CD4-positive, alpha-beta T cell treated with Interleukin-12 subunit alpha and Interleukin-12 subunit beta, for 1 hour (primary cell): ENCODE data around the gene ASB8.

Experiments
- DNase-seq: peaks from one replicate; pipeline ENCODE4 v3.0.0-alpha.2; 2020

ASB8 gene, protein sequence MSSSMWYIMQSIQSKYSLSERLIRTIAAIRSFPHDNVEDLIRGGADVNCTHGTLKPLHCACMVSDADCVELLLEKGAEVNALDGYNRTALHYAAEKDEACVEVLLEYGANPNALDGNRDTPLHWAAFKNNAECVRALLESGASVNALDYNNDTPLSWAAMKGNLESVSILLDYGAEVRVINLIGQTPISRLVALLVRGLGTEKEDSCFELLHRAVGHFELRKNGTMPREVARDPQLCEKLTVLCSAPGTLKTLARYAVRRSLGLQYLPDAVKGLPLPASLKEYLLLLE

DNA sequence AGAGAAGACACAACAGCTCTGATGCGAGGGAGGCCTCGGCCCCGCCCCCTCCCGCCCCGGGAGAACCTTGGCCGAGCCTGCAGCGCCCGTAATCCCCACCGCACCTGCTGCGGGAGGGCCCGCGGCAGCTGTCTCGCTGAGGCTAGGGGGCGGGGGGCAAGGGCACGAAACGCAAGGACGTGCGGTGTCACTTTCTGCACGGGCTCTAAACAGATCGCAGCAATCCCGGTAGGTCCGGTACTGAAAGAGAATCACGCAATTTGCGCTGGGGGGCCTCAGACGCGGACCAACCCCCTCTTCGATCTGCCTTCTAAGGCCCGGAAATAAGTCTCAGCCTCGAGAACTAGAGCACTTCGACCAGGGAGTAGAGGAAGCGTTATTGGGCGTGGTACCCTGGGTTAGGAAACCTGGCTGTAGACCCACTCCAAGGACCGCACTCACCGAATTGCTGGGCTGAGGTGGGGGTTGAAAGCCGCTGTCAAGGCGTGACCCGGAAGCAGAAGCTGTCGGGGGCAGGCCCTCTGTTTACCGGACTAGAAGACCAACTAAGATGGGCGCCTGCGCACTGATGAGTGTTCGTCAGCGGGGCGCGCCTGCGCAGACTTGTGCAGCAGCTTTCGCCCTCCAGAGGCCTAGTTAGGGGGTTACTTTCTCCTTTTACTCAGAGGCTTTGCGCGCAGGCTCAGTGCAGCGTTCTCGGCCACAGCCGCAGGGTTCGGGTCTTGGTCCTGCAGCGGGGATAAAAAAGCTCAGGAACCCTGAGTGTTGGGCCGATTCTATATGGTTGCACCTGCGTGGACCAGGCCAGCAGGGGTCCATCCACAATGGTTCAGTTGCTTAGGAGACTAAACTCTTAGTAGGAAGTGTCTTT, at the start of gene ASB8:
TSS of gene ASB8 (minus strand) at position 498 of the 871 bp plus-strand sequence. CDS start 4,019 bp downstream, outside the sequence.
- DNase-seq = peak; percentile 99

DNA sequence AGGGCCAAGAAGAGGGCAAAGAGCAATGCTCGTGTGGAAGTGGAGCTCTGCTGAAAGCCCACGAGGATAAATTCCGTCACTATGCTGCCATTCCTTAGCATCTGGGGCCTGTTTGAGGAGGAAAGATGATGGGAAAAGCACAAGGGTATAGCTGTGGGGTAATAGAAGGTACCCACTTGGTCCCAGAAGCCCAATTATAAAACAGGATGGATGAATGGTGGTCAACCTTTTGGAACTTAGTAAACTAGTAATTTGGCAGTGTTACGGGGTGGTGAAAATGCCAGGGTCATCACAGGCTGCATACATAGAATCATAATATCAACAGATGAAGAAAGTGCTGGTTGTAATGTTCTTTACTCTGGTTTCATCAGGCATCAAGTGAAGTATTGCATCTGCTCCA, 45.9 kb upstream of the ASB8 start, which contains the start of gene OR10AD1:
TSS of gene OR10AD1 (minus strand) at position 101 of the 400 bp plus-strand sequence. CDS start at position 101, 0 bp downstream.
- no peak for DNase-seq

DNA sequence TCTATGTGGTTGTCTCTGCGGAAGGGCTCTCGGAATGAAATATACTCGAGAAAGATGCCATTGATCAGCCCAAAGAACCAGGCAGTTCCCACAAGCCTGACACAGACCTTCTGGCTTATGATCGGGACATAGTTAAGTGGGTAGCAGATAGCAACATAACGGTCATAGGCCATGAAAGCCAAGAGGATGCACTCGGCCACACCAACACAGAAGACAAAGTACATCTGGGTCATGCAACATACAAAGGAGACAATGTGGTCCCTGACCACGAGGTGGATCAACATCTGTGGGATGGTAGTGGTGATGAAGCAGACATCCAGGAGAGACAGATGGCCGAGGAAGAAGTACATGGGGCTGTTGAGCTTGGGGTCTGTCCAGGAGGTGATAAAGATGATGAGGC, 45.5 kb upstream of the ASB8 start:
- no peak for DNase-seq

DNA sequence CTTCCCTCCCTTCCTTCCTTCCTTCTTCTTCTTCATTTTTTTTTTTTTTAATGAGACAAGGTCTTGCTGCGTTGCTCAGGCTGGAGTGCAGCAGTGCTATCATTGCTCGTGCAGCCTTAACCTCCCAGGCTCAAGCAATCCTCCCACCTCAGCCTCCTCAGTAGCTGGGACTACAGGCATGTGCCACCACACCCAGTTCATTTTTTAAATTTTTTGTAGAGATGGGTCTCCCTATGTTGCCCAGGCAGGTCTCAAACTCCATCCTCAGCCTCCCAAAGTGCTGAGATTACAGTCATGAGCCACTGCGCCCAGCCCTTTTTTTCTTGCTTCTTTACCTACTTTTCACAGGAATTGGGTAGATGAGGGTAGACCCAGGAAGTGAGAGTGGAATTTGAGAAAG, 44.2 kb upstream of the ASB8 start:
- no peak for DNase-seq

DNA sequence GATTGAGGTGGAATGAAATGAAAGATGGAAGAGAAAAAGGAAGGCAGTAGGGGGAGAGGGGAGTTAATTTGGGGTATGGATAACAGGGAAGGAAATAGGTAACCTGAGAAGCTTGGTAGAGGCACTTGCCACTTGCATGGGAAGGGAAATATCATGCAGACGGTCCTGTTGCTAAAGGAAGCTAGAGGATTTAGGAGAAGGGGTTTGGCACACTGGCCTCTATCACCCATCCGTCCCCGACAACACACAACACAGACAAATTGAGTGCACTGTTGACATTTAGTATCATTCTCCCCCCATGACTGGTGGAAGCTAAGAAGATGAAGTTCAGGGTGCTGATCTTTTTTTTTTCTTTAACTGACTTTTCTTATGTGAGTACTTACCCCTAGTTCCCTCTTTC, 43.8 kb upstream of the ASB8 start:
- DNase-seq = no peak

DNA sequence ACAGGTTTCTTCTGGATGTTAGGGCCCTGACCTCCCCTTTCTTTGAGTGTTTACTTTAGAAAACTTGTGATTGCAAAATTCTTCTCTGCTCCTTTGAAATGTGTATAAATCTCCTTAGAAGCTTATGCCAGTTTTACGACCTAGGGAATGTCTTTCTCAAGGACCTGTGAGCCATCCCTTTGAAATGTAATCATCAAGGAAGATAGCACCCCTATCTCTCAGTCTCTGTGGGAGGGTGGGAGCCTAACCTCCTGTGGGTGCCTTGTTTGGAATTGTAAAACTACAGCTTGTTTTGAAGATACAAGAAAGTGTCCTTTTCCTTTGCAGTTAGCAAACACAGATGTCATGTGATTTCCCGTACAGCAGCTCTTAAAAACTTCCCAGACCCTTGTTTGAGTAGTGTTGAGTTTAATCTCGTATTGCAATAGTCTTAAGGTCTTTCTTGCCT, 42.5 kb upstream of the ASB8 start:
- DNase-seq = no peak

DNA sequence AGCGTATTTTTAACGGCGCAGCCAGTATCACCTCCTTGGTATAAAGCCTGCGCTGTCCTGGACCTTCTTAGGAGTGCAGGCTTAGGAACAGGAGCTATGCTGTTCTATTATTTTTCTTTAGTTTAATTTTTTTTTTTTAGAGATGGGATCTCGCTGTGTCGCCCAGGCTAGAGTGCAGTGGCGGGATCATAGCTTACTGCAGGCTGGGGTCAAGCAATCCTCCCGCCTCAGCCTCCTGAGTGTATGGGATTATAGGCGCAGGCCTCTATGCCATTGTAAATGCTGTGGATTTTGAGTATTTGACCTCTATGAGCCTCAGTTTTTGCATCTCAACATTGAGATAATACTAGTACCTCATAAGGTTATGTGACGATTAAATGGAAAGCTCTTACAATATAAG, 41.7 kb upstream of the ASB8 start:
- DNase-seq = no peak

DNA sequence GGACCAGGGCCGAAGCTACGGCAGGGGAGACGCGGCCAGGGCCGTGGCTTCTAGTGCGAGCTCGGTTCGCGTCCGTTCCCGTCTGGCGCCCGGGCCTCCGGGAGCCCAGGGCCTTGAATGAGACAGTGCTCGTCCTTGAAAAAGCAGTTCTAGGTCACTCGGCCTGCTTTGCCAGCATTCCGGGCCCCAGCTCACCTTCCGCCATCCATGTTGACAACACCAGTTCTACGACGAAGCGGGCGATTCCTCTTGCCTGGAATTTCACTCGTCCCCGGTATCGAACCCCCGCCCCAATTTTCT, 41.3 kb upstream of the ASB8 start:
- no peak for DNase-seq

DNA sequence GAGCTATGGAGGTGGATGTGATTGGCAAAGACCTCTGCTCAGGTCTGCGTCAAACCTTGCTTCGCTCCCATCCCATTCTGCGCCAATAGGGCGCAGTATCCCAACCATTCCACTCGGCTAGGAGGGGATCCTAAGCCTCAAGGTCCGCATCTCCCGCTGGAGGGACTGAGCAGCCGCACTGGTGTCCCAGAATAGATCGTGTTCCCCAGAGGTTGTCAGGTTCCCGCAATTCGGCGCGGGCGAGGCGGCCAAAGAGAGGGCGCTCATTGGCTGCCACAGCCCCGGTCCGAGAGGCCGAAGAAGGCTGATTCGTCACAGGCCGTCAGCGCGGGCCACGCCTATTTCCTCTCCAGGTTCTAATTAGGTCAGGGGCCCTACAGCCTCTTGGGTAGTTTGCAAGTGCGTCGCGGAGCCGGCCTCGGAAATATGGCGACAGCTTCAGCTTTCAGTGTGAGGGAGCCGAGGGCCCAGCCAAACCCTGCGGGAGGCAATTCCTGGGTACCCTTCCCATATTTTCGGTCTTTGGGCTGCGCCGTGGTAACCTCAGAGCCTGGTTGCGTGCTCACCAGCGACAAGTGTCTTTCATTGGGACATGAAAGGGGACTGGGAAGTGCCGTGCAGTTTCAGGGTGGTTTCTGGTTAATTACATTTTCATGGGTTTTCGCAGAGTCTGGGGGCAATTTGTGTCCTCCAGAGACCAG, 40.8 kb upstream of the ASB8 start:
- peak; percentile 93 for DNase-seq

DNA sequence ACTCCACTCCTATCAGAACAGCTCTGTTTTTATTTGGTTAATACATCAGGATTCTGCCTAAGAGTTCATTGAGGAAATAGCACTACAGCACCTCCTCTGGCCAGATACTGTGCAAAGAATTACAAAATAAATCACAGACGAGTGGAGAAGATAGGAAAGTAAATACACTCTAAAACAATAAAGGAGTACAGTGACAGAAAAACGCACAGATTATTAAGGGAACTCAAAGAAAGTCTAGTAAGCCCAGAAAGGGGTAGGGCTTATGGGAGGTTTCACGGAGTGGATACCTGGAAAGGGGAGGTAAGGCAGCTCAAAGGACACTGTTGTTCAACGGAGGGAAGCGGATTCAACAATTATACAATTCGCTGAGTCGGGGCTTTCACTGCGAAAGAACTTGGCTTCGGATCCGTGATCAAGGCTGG, 40.2 kb upstream of the ASB8 start:
- DNase-seq = peak; percentile 44

DNA sequence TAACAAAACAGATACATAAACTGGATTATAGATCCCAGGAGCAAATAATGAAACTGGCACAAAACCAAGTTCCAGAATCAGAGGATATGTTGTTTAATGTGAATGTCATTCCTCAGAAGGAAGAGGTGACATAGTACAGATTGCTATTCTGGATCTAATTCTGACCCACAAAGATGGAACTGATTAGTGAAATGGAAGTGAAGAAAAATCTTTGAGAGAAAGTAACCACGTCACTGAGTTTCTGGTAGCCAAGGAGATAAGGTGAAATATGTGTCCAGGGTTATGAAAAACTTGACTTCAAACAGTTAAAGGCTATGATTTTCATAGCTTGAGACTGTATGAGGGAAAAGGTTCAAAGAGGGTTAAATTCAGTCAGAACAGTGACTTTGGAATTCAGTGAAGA, 37.5 kb upstream of the ASB8 start:
- DNase-seq = no peak

DNA sequence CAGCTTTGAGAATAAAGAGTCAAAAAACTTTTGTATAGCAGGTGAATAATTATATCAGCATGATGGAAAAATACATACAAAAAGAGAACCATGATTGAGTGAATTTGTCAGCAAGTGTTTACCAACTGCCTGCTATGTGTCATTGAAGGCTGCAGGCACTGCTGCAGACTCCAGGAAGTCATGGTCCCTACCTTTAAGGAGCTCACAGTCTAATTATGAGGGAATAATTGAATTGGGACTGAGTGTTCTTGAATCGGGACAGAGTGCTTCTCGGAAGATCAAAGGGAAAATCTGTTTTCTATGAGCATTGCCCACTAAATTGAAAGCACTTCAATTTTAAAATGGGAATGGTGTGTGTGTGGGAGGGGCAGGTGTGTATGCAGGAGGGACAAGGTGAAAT, 36.3 kb upstream of the ASB8 start:
- DNase-seq = no peak

DNA sequence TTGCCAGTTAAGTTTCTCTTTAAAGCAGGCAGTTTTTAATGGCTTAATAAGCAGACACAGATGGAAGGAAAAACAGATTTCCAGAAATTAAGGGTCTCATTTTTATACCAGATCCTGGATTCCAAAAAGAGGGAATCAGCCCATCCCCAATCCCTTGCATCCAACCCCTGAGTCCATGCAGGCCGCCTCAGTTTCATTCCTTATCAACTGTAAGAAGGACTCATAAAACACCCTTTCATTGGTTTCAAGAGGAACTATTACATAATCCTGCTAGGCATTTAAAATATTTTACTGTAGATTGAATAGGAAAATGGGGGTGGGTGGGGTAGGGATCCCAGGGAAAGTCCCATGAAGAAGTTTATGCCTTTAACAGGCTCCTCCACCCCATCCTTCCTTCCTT, 35.5 kb upstream of the ASB8 start:
- no peak for DNase-seq

DNA sequence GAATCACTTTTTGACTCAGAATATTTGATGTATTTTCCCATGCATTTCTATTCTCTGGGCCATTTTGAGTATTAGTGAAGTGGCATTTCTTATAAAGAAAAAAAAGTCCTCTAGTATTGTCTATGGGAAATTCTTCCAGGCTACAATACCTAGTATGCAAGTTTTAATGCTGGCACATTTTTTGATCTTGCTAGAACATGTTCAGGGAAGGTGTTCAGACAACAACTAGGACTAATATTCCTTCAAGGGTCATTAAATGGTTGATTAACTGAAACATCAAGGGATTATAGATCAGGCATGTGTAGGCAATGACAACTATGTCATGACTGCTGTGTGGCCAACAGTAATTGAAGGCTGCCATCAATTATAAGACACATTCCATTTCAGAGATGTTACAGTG, 33.8 kb upstream of the ASB8 start:
- DNase-seq = no peak

DNA sequence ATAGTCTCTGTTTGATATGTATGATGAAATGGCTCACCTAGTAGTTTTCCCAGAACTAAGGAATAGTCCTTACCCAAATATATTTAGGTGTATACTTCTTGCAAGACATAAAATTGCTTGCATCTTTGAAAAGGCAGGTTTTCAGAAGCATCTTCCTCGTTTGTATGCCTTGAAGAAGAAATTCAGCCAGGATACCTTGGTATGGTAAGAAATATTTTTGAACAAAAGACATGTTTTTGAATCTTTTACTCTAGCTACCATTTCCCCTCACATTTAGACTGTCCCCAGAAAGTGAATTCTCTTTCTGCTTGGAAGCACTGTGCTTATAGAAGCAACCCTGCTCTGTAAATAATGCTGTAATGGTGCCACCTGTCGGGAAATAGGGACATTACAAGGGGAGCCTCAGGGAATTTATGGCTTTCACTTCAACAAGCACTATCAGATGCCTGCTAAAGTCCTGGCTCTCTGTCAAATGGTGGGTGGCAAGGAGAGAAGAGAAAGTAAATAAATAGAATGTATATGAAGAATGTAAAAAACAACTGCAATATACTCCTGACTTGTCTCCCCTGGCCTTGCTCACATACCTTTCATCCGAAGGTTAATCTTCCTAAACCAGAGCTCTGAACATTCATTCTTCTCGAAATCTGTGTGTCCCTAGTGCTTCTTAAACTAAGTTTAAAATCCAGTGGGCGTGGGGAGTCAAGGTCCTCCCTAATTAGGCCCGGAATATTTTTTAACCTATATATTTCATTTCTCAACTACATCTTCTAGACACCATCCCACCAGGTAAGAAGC, 32.2 kb upstream of the ASB8 start:
- DNase-seq = peak; percentile 81

DNA sequence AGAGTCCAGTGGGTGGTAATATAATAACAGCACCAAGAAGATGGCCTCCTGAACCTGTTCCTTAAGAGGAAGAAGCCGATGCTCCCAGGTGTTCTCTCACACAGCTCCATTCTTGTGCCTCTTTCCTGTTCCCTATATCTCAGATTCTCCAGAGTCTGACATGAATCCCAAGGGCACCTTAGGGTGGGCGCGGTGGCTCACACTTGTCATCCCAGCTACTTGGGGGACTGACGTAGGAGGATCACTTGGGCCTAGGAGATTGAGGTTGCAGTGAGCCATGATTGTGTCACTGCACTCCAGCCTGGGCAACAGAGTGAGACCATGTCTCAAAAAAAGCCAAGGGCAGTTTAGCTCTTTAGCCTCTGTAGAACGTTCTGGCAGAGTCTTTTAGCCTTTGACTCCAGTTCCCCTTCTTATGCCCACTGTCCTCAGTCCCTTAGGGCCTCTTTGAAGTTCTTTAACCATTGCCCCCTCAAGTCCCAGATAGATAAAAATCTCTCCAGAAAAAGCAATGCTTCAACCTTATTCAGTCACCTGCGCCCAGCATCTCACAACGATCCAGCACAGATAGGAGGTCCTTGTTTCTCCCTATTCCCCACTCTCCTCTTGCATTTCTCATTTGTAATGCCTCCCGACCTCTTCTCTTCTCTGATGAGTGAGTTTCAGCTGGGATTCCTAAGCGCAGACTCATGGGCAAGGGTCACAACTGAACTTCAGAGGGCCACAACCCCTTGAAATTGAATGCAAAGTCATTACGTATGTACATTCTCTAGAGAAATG, 30.8 kb upstream of the ASB8 start:
- no peak for DNase-seq

DNA sequence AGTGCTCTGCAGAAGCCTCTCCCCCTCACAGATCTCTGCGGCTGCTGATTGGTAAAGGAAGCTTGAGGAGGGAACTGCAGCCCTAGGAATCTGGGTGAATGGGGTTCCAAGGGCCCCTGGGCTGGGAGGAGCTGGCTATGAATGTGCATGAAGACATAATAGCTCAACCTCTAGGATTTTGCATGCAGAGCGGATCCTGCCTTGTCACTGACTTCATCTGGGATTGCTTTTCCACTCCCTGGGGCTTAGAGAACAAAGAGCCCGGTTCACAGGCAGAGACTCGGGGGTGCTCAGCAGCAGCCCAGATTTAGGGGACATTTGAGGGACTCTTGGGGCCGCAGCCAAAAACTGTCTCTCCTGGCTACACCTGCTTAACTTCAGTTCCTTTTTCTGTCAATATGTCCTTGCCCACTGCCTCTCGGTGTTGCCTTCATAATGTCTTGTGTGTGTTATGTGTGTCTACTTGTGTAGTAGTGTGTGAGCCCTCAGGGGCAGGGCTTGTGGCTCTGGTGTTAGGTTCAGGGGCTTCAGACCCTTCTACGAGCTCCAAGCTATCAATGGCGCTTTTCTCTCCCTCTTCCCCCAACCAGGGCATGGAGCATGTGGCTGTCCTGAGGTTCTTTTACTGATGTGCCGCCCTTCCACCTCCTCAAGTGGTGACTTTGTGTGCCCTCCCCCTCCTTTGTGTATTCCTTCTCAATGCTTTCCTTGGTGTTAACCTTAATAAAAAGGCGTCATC, 28.0 kb upstream of the ASB8 start:
- no peak for DNase-seq

DNA sequence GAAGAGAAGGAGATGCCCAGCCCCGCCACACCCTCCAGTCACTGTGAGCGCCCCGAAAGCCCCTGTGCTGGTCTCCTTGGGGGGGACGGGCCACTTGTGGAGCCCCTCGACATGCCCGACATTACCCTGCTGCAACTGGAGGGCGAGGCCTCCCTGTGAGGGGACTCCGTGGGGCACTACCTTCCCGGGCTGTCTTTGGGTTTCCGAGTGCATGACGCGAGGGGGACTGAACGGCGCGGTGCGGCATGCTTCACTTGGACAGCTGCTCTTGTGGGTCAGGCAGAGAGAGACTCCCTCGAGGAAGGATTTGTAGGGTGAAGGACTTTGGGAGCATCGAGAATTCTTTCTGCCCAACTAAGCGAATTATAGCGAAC, 27.2 kb upstream of the ASB8 start:
- DNase-seq = no peak

DNA sequence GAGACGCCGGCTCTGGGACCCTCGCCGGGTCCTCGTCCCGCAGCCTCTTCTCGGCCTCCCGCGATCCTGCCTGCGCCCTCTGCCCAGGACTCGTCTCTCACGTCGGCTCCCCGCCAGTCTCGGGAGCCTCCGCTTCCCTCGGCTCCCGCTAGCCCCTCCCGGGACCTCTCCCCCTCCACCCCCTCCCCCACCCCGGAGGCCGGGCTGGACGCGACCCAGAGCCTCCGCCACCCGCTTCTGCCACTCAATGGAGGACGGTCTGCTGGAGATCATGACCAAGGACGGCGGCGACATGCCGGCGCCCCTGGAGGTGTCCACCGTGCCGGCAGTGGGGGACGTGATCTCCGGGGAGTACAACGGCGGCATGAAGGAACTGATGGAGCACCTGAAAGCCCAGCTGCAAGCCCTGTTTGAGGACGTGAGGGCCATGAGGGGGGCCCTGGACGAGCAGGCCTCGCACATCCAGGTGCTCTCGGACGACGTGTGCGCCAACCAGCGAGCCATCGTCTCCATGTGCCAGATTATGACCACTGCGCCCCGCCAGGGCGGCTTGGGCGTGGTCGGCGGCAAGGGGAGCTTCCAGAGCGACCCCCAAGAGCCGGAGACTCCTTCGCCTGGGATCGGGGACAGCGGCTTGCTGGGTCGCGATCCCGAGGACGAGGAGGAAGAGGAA, 26.7 kb upstream of the ASB8 start:
- peak; percentile 36 for DNase-seq

DNA sequence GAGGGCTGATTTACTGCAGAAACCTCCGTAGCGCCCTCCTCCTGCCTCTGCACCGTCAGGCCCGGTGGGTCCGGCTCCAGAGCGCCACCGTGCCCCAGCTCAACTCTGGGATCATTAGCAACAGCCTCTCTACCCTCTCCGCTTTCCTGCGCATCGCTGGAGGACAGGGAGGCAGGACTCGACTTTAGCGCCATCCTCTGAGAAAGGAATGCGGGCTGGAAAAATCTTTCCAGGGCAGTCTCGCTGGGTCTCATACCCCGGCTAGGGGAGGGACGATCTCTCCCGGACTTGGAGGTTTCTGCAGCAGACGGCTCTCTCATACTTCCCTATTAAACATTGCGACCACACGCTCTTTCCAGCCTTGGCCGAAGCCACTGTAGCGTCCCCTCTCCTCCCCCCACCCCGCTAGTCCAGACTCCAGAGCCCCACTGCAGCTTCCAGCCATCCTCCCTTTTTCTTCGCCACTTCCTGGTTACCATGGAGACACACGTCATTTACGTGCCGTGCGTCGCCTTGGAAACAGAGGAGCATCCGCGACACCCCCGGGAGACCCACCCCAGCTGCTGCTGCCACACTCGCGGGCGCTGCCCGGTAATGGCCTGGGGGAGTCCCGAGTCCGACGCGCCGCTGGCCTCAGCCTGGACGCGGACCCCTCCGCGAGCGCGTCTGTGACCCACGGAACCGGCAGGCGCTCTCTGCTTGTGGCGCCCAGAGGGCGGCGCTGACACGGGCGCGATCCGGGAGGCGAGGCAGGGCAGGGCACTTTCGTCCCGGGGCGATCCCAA, 26.0 kb upstream of the ASB8 start, which contains the start of gene CCDC184:
TSS of gene CCDC184 (plus strand) at position 554 of the 785 bp plus-strand sequence. CDS start 479 bp downstream, outside the sequence.
- peak; percentile 87 for DNase-seq
